ENCODE results near the gene MAP4K3.

Gene MAP4K3

DNA sequence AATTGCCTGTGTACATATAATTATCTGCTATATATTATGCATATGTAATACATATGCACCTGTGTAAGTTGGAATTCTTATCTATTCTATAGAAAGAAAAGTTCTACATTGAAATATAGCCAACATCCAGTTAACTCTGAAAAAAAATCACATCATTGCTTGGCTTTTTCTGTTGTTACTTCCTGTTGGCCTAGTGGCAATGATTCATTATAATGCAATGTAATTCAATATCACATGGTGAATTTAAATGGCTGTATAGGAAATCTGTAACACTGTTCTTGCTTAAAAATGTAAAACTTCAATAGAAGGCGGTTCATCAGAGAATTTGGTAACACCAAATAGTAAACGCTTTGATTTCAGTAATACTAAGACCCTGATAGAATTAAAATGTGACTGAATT is 44.5 kb upstream of the MAP4K3 start:
- CTCF ChIA-PET = no interaction called here
- DNase-seq (ENCODE audit: extremely low spot score) = no peak
- TF ChIP-seq CTBP1 (IDR thresholded peaks at IDR 0.05; ENCODE audit: borderline replicate concordance) (no peak), L3MBTL2 (conservative IDR thresholded peaks at IDR 0.05) (no peak), HDGF (IDR thresholded peaks at IDR 0.05; ENCODE audit: borderline replicate concordance) (no peak), ELF4 (IDR thresholded peaks at IDR 0.05) (no peak)
- POLR2A ChIA-PET = no interaction called here

DNA sequence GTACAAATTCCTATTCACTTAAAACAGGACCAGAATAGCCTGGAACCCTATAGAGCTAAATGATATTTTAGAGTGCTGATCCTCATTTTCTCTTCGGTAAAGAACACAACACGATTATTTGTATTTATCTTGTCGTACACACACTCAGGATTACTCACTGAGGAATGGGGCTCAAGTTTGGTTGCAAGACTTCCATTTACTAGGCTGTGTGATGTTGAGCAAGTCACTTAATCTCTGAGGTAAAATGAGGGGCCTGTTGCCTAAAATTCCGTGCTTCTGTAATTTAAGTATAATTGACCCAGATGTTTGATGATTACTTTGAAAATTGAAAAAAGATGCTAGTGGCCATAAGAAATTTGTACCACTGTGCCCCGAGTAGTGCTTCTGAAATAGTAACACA is 42.6 kb upstream of the MAP4K3 start:
- CTCF ChIA-PET = no interaction called here
- DNase-seq (ENCODE audit: extremely low spot score) = no peak
- TF ChIP-seq ELF4 (IDR thresholded peaks at IDR 0.05) = no peak
- no peak for TF ChIP-seq TARDBP (IDR thresholded peaks at IDR 0.05)
- no peak for TF ChIP-seq ZNF384 (IDR thresholded peaks at IDR 0.05)
- no peak for TF ChIP-seq FOXM1 (IDR thresholded peaks at IDR 0.05; ENCODE audit: borderline replicate concordance)
- no peak for TF ChIP-seq CTBP1 (IDR thresholded peaks at IDR 0.05; ENCODE audit: borderline replicate concordance)
- TF ChIP-seq ARNT (IDR thresholded peaks at IDR 0.05) = no peak
- TF ChIP-seq SUZ12 (IDR thresholded peaks at IDR 0.05) = no peak
- TF ChIP-seq, protein P1, sequence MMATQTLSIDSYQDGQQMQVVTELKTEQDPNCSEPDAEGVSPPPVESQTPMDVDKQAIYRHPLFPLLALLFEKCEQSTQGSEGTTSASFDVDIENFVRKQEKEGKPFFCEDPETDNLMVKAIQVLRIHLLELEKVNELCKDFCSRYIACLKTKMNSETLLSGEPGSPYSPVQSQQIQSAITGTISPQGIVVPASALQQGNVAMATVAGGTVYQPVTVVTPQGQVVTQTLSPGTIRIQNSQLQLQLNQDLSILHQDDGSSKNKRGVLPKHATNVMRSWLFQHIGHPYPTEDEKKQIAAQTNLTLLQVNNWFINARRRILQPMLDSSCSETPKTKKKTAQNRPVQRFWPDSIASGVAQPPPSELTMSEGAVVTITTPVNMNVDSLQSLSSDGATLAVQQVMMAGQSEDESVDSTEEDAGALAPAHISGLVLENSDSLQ (IDR thresholded peaks at IDR 0.05) = no peak
- TF ChIP-seq SP1 (IDR thresholded peaks at IDR 0.05) = no peak
- no peak for TF ChIP-seq BHLHE40 (IDR thresholded peaks at IDR 0.05; ENCODE audit: borderline replicate concordance)
- POLR2A ChIA-PET = no interaction called here

DNA sequence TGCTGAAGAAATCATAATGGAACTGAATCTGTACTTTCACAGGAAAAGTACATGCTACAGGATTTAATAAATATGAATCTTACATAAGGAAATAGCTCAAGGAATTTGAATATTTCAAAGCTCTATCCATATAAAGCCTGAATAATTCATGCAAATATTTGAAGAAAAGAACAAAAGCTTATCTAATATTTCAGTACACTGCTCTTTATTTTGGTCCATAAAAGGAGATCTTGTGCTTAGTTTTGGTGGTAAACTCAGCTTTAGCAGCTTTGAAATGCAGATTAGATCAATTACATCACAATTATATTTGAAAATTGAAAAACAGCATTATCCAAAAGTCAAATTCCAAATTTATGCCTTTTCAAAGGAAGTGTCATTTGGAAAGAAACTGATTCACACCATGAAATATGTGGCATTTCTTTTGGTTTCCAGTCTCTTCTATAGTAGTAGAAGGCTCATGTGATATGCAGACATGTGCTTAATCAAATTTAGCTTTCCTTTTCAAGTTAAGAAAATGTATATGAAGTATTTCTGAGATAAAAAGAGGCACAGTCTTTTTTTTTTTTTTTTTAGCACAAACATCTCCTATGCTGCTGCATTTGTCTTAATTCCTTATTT is 42.1 kb upstream of the MAP4K3 start:
- TF ChIP-seq NFRKB (IDR thresholded peaks at IDR 0.05) (no peak), ZNF384 (IDR thresholded peaks at IDR 0.05) (no peak), SUZ12 (IDR thresholded peaks at IDR 0.05) (no peak), ARNT (IDR thresholded peaks at IDR 0.05) (no peak), CTBP1 (IDR thresholded peaks at IDR 0.05; ENCODE audit: borderline replicate concordance) (no peak), LEF1 (IDR thresholded peaks at IDR 0.05; ENCODE audit: borderline replicate concordance) (no peak), FOXK2 (IDR thresholded peaks at IDR 0.05) (no peak), HDGF (IDR thresholded peaks at IDR 0.05; ENCODE audit: borderline replicate concordance) (no peak)
- TF ChIP-seq, protein P1 (IDR thresholded peaks at IDR 0.05) = no peak
- DNase-seq (ENCODE audit: extremely low spot score) = no peak
- ChIA-PET POLR2A (no interaction called here), CTCF (interaction anchor here (0.6 kb wide), 1 partner anchor 10 kb away, joined by 3 read pairs; no protein-coding TSS in a partner anchor)

DNA sequence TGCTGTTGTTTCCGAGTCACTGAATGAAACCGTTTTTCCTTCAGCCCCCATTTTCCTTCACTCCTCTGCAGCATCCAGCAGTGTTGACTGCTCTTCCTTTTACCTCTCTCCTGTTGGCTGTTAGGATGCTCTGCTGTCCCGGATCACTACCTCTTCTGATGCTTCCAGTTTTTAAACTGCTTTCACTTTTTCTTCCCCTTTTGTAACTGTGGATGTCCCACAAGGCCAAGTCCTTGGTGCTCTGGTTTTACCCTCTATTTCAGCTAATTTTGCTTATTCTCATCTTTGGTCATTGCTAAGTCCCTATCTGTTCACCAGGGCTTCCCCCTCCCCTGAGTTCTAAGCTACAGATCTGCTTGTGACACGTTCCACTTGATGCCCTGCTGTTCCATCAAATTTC is 39.4 kb upstream of the MAP4K3 start:
- TF ChIP-seq ELF4 (IDR thresholded peaks at IDR 0.05) (no peak), SP1 (IDR thresholded peaks at IDR 0.05) (no peak), SUZ12 (IDR thresholded peaks at IDR 0.05) (no peak), ARNT (IDR thresholded peaks at IDR 0.05) (no peak), L3MBTL2 (conservative IDR thresholded peaks at IDR 0.05) (no peak), HDGF (IDR thresholded peaks at IDR 0.05; ENCODE audit: borderline replicate concordance) (no peak), BHLHE40 (IDR thresholded peaks at IDR 0.05; ENCODE audit: borderline replicate concordance) (no peak), FOXK2 (IDR thresholded peaks at IDR 0.05) (no peak), FOXM1 (IDR thresholded peaks at IDR 0.05; ENCODE audit: borderline replicate concordance) (no peak), LEF1 (IDR thresholded peaks at IDR 0.05; ENCODE audit: borderline replicate concordance) (no peak), ZNF384 (IDR thresholded peaks at IDR 0.05) (no peak), FOXA1 (IDR thresholded peaks at IDR 0.05) (no peak)
- ChIA-PET CTCF (no interaction called here), POLR2A (no interaction called here)
- DNase-seq (ENCODE audit: extremely low spot score) = no peak

DNA sequence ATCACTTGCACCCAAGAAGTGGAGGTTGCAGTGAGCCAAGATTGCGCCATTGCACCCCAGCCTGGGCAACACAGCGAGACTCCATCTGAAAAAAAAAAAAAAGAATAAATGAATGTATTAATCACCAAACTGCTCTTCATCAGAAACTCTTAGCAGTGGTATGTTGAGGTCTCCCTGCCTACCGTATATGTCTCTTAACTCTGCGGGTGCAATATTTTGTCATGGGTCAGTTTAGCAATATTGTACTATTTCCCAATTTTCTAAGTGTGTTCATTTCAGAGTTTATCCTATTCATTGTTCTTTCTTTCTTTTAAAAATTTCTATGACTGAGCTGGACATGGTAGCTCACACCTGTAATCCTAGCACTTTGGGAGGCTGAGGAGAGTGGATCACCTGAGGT is 37.9 kb upstream of the MAP4K3 start:
- TF ChIP-seq L3MBTL2 (conservative IDR thresholded peaks at IDR 0.05) (no peak), FOXM1 (IDR thresholded peaks at IDR 0.05; ENCODE audit: borderline replicate concordance) (no peak), ELF4 (IDR thresholded peaks at IDR 0.05) (no peak), HDGF (IDR thresholded peaks at IDR 0.05; ENCODE audit: borderline replicate concordance) (no peak), BHLHE40 (IDR thresholded peaks at IDR 0.05; ENCODE audit: borderline replicate concordance) (no peak), FOXK2 (IDR thresholded peaks at IDR 0.05) (no peak), NFRKB (IDR thresholded peaks at IDR 0.05) (no peak), ZNF384 (IDR thresholded peaks at IDR 0.05) (no peak), TARDBP (IDR thresholded peaks at IDR 0.05) (no peak), FOXA1 (IDR thresholded peaks at IDR 0.05) (no peak), ARNT (IDR thresholded peaks at IDR 0.05) (no peak), SUZ12 (IDR thresholded peaks at IDR 0.05) (no peak)
- CTCF ChIA-PET = no interaction called here
- DNase-seq (ENCODE audit: extremely low spot score) = no peak
- POLR2A ChIA-PET = no interaction called here

DNA sequence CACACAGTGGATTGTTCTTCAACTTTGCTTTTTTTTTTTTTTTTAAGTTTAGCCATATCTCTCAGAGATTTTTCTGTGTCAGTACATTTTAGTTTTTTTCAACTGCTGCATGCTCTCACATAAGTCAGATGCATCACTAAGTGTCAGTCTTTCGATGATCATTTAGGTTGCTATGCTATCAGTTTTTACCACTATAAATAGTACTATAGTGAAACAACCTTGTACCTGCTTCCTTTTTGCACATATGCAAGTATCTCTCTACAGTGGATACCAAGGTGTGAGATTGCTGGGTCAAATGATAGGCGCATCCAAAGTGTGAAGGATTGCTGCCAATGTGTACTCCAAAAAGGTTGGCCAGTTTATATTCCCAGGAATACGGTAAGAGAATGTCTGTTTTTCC is 33.5 kb upstream of the MAP4K3 start:
- ChIA-PET CTCF (no interaction called here), POLR2A (no interaction called here)
- DNase-seq (ENCODE audit: extremely low spot score) = no peak
- TF ChIP-seq CTBP1 (IDR thresholded peaks at IDR 0.05; ENCODE audit: borderline replicate concordance) = no peak
- TF ChIP-seq FOXK2 (IDR thresholded peaks at IDR 0.05) = no peak
- no peak for TF ChIP-seq HDGF (IDR thresholded peaks at IDR 0.05; ENCODE audit: borderline replicate concordance)
- TF ChIP-seq ELF4 (IDR thresholded peaks at IDR 0.05) = no peak
- TF ChIP-seq TARDBP (IDR thresholded peaks at IDR 0.05) = no peak
- no peak for TF ChIP-seq SUZ12 (IDR thresholded peaks at IDR 0.05)
- TF ChIP-seq, protein P1 (IDR thresholded peaks at IDR 0.05) = no peak
- TF ChIP-seq NFRKB (IDR thresholded peaks at IDR 0.05) = no peak
- no peak for TF ChIP-seq ZNF384 (IDR thresholded peaks at IDR 0.05)
- TF ChIP-seq FOXM1 (IDR thresholded peaks at IDR 0.05; ENCODE audit: borderline replicate concordance) = no peak
- no peak for TF ChIP-seq FOXA1 (IDR thresholded peaks at IDR 0.05)
- no peak for TF ChIP-seq BHLHE40 (IDR thresholded peaks at IDR 0.05; ENCODE audit: borderline replicate concordance)
- no peak for TF ChIP-seq SP1 (IDR thresholded peaks at IDR 0.05)
- no peak for TF ChIP-seq ARNT (IDR thresholded peaks at IDR 0.05)
- no peak for TF ChIP-seq LEF1 (IDR thresholded peaks at IDR 0.05; ENCODE audit: borderline replicate concordance)
- no peak for TF ChIP-seq L3MBTL2 (conservative IDR thresholded peaks at IDR 0.05)
